ENCODE results near the gene KDM4C. TPM values are rescaled to one million over a fixed set of nuclear protein-coding genes. Genes with fewer than 3 reads are reported as not detected.

Gene KDM4C
- total RNA-seq, 4 donors from 2014 or later: 25.2 to 41.1 (median 26.4) TPM

GRCh38 chr9:7051711-7052110 lies 293.9 kb downstream of the KDM4C start:
- Histone ChIP-seq H3K9me3 (no peaks in the 10 kb centered on the region), H3K27me3 (no peaks in the 10 kb centered on the region), H3K4me1 (no peaks in the 10 kb centered on the region), H3K27ac (replicated peaks in 1 of 4) (no peak overlapping the region), H3K4me3 (no peak overlapping the region), H3K36me3 (peaks cover 0 to 39% (median 23%) of the 10 kb centered on the region in 4 donors)
- intact Hi-C loops (cut with DNase I): no loop called here
- DNase-seq (ENCODE audit: extremely low spot score): no peak
- WGBS: 89% methylated on average over 3 of the region's 3 CpGs
- no peak for TF ChIP-seq CTCF (IDR thresholded peaks at IDR 0.05)
- TF ChIP-seq POLR2A (IDR thresholded peaks at IDR 0.05; ENCODE audit: low read depth): no peak
- TF ChIP-seq POLR2AphosphoS5 (IDR thresholded peaks at IDR 0.05): no peak
- TF ChIP-seq EP300 (IDR thresholded peaks at IDR 0.05): no peak

- no peak for TF ChIP-seq POLR2AphosphoS5 (IDR thresholded peaks at IDR 0.05)
- TF ChIP-seq POLR2A (IDR thresholded peaks at IDR 0.05; ENCODE audit: low read depth): no peak
- no peak for TF ChIP-seq EP300 (IDR thresholded peaks at IDR 0.05)
- no peak for TF ChIP-seq CTCF (IDR thresholded peaks at IDR 0.05)
- no peak for DNase-seq (ENCODE audit: extremely low spot score)
- WGBS: 48% methylated on average over 2 of the region's 2 CpGs
- Histone ChIP-seq H3K4me3 (no peak overlapping the region), H3K36me3 (peaks cover 0 to 23% (median 14%) of the 10 kb centered on the region in 4 donors), H3K27ac (replicated peaks in 1 of 4) (no peak overlapping the region), H3K27me3 (no peaks in the 10 kb centered on the region), H3K4me1 (peaks cover 0 to 4% (median 2%) of the 10 kb centered on the region in 4 donors), H3K9me3 (no peaks in the 10 kb centered on the region)
- intact Hi-C loops (cut with DNase I): no loop called here
Observed at GRCh38 chr9:7053903-7054302, 296.1 kb downstream of the KDM4C start.

GRCh38 chr9:7055171-7055903 lies 297.6 kb downstream of the KDM4C start:
- peaks cover 0 to 4% (median 2%) of the 10 kb centered on the region in 4 donors for H3K4me1 ChIP-seq
- 73% methylated on average over 7 of the region's 7 CpGs for whole genome bisulfite sequencing
- no peak for TF ChIP-seq POLR2AphosphoS5 (IDR thresholded peaks at IDR 0.05)
- TF ChIP-seq CTCF (IDR thresholded peaks at IDR 0.05): no peak
- TF ChIP-seq EP300 (IDR thresholded peaks at IDR 0.05): no peak
- no peak for TF ChIP-seq POLR2A (IDR thresholded peaks at IDR 0.05; ENCODE audit: low read depth)
- no peak overlapping the region for H3K4me3 ChIP-seq
- intact Hi-C loops (cut with DNase I): no loop called here
- H3K36me3 ChIP-seq: peaks cover 0 to 14% (median 8%) of the 10 kb centered on the region in 4 donors
- no peaks in the 10 kb centered on the region for H3K27me3 ChIP-seq
- no peak overlapping the region for H3K27ac ChIP-seq (replicated peaks in 1 of 4)
- no peaks in the 10 kb centered on the region for H3K9me3 ChIP-seq
- no peak for DNase-seq (ENCODE audit: extremely low spot score)

DNA sequence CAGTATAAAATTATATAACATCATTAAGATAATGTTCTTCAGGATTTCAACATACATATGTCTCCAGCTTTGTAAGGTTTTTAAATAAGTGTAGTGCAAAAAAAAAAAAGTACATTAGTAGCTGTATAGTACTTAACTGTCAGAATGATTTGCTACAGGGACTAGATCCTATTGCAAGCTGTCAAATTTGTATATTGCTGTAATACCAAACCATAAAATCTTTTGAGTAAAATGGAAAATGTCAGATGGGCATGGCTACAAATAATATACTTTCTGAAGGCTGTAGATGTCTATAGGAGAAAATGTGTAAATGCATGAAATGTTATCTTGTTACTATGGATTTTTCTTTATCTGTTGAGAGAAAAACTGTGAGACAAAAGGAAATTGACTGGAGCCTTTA lies 298.5 kb downstream of the KDM4C start:
- no peak for TF ChIP-seq POLR2A (IDR thresholded peaks at IDR 0.05; ENCODE audit: low read depth)
- TF ChIP-seq EP300 (IDR thresholded peaks at IDR 0.05): no peak
- TF ChIP-seq POLR2AphosphoS5 (IDR thresholded peaks at IDR 0.05): no peak
- no peak for TF ChIP-seq CTCF (IDR thresholded peaks at IDR 0.05)
- intact Hi-C loops (cut with DNase I): no loop called here
- no peak for DNase-seq (ENCODE audit: extremely low spot score)
- H3K27me3 ChIP-seq: no peaks in the 10 kb centered on the region
- H3K9me3 ChIP-seq: no peaks in the 10 kb centered on the region
- peaks cover 0 to 4% (median 2%) of the 10 kb centered on the region in 4 donors for H3K4me1 ChIP-seq
- H3K4me3 ChIP-seq: no peak overlapping the region
- no peak overlapping the region for H3K27ac ChIP-seq (replicated peaks in 1 of 4)
- peaks cover 0 to 11% (median 7%) of the 10 kb centered on the region in 4 donors for H3K36me3 ChIP-seq
